D721Med (cell line): ENCODE results near the gene PPP1R9B.

Experiments used
- DNase-seq: peaks from one replicate; pipeline ENCODE4 v3.0.0; 2011; ENCODE audit warnings: low spot score; ENCODE audit not compliant: insufficient read length
- FAIRE-seq: peaks from 2 replicates; lab custom pipeline; 2011; peaks lifted over from hg19 to GRCh38; lab: Jason Lieb, UNC
- TF ChIP-seq, protein P1 (sequence below): IDR thresholded peaks from 2 replicates; pipeline ENCODE4 v1.5.1; 2012; ENCODE audit warnings: mild to moderate bottlenecking, control low read depth; ENCODE audit not compliant: insufficient read depth; ENCODE audit errors: missing control alignments

The PPP1R9B gene

DNA sequence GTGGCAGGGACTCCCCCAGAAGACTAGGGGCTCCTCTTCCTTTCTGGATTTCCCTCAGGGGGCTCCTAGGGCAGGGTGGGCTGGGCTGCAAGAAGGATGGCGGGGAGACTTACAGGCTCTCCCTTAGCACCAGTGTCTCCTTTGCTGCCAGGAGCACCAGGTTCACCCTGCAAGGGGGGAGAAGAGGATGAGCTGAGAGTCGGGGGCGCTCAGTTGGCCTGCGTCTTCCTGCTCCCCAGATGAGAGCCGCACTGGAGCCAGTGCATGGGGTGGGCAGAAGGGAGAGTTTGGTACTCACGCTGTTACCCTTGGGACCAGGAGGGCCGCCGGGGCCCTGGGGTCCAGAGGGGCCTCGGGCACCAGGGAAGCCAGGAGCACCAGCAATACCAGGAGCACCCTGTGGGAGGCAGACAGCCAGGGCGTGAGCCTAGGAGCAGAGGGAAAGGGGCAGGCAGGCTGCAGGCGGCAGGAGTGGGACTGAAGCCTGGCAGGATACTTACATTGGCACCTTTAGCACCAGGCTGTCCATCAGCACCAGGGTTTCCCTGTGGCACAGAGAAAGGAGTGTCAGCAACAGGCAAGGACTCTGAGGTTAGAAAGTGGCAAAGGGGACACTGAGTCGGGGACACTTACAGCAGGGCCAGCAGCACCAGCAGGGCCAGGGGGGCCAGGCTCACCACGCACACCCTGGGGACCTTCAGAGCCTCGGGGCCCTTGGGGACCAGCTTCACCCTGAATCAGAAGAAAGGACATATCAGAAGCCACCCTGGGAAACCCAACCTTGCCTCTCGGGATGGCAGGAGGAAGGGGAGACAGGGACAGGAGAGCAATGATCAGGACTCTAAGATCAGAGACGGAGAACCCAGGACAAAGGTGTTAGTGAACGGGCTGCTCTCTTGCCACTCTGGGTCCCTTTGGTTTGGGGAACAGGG is 44.7 kb upstream of the PPP1R9B start:
- TF ChIP-seq, protein P1, sequence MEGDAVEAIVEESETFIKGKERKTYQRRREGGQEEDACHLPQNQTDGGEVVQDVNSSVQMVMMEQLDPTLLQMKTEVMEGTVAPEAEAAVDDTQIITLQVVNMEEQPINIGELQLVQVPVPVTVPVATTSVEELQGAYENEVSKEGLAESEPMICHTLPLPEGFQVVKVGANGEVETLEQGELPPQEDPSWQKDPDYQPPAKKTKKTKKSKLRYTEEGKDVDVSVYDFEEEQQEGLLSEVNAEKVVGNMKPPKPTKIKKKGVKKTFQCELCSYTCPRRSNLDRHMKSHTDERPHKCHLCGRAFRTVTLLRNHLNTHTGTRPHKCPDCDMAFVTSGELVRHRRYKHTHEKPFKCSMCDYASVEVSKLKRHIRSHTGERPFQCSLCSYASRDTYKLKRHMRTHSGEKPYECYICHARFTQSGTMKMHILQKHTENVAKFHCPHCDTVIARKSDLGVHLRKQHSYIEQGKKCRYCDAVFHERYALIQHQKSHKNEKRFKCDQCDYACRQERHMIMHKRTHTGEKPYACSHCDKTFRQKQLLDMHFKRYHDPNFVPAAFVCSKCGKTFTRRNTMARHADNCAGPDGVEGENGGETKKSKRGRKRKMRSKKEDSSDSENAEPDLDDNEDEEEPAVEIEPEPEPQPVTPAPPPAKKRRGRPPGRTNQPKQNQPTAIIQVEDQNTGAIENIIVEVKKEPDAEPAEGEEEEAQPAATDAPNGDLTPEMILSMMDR: no peak
- no peak for FAIRE-seq
- DNase-seq: no peak

DNA sequence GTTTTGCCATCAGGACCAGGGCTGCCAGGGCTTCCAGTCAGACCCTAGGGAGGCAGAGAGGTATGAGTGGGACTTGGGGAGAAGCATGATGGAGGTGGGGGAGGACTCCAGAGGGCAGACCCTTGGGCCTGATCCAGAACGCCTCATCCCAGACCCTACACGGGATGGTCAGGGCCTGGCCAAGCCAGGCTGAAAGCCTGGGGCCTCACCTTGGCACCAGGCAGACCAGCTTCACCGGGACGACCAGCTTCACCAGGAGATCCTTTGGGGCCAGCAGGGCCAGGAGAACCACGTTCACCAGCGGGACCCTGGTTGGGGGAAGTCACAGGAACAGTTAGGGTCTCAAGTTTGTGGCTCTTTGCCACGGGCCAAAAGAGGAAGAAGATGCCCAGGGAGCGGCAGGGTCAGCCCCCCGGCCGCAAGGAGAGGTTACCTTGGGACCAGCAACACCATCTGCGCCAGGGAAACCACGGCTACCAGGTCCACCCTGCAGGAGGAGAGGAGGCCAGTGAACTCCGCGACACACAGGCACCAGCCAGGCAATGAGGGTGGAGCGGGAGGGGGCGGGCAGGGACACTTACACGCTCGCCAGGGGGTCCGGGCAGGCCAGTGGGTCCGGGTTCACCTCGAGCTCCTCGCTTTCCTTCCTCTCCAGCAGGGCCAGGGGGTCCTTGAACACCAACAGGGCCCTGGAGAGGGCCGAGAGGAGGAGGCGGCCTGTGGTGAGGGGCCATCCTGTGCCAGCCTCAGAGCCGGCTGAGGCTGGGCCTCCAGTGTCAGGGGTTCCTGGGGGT is 43.9 kb upstream of the PPP1R9B start:
- no peak for FAIRE-seq

DNA sequence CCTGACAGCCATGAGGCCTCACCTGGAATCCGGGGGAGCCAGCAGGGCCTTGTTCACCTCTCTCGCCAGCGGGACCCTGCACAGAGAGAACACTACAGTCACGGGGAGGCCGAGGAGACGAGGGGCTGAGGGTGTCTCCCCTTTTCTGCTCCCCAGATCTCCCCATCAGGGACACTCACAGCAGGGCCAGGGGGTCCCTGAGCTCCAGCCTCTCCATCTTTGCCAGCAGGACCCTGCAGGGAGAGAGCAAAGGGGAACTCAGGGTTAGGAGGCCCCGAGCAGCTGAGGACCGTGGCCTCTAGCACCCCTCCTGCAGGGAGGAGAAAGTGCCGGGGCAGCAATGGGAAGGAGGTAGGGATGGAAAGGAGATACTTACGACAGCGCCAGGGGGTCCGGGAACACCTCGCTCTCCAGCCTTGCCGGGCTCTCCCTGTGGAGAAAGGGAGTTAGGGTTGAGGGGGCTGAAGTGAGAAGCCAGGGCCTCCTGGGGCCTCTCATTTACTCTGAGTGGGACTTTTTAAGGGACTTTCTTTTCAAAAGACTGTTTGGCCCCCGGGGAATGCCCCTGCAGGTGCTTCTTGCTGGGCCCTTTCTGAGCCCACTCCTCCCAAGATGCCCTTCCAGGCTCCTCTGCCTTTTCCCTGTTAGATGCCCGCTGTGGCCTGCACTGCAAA is 42.3 kb upstream of the PPP1R9B start:
- FAIRE-seq: no peak
- TF ChIP-seq, protein P1: no peak
- no peak for DNase-seq

More for the DNA sequence above, 43.9 kb upstream of the PPP1R9B start:
- TF ChIP-seq, protein P1: no peak
- DNase-seq: no peak

DNA sequence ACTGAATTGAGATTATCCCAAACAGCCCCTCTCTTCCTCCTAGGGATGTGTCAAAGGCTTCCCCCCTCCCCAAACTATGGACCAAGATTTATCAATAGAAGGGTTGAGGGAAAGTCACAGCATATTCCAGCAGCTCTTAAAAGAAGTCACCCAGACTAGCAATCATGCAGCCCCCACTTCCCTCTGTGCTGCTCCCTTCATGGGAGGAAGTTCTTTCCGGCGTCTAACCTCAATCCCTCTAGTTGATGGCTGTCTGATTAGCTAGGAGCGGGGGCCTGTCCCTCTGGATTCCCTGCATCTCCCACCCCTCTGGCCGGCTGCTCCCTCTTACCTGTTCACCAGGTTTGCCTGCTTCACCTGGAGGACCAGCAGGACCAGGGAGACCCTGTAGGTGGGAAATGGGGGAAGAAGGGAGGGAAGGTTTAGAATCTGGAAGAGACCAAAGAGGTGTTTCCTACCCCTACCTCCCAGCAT is 41.7 kb upstream of the PPP1R9B start:
- TF ChIP-seq, protein P1: no peak
- DNase-seq (no peak), FAIRE-seq (no peak)

DNA sequence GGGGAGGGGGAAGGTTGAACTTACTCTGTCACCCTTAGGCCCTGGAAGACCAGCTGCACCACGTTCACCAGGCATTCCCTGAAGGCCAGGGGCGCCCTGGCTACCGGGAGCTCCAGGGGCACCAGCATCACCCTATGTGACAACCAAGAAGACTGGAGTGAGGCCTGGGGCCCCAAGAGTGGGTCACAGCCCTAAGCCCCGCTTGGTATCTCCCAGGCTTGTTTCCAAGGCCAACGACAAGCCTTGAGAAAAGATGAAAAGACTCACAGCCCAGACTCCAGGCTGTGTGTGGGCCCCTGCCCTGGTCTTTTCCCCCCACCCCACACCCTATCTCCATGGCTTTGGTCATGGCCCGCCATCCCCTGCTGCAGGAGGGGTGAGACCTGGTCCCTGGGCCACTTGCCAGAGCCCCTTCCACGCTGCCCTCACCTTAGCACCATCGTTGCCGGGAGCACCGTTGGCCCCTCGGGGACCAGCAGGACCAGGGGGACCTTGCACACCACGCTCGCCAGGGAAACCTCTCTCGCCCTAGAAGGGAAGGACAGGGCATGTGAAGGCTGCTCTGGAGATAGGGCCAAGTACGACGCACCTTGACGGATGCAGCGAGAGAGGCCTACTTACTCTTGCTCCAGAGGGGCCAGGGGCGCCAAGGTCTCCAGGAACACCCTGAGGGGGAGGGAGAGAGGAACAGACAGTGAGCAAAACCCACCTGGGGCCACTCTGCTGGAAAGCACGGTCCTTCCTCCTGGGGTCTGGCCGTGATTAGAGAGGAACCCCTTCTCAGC is 41.1 kb upstream of the PPP1R9B start:
- no peak for DNase-seq
- FAIRE-seq: no peak
- TF ChIP-seq, protein P1: no peak

DNA sequence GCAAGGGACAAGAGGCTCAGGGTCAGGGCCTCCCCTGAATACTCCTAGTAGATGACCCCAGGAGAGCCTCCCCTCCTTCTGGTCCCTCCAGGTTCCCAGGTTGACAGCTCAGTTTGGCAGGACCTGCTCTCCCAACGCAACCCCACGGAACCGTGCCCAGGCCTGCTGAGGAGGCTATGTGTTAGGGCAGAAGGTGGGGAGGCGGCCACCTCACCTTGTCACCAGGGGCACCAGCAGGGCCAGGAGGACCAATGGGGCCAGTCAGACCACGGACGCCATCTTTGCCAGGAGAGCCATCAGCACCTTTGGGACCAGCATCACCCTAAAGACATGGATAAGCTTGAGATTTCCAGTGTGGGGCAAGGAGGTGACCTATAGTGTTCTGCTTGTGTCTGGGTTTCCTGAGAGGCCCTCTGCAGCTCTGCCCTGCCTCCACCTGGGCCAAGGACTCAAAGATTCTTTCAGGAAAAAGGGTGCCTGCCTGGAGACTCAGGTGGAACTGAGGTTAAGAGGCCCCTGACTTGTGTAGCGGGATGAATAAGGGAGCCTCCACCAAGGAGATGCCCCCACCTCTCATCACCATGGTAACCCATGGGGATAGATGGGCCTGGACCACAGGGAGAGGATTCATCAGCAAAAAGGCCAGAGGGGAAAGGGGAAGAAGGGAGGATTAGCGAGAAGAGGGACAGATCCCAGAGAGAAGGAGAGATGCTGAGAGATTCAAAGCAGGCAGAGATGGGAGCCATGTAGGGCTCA is 40.3 kb upstream of the PPP1R9B start:
- no peak for FAIRE-seq
- no peak for DNase-seq
- TF ChIP-seq, protein P1: no peak
